SK-N-SH (cell line): ENCODE data around the gene RASIP1. TPM values are rescaled to one million over a fixed set of nuclear protein-coding genes. Genes with fewer than 3 reads are reported as not detected.

Experiments
- CTCF ChIA-PET: fragments of 300-600, 350-600 bp; formaldehyde crosslinking; extraction: SDS; loops from one replicate; lab custom pipeline; 2021; lab: Yijun Ruan, JAX
- POLR2A ChIA-PET: fragments of 350-600 bp; sonication (Branson Sonifier 250); formaldehyde crosslinking; extraction: SDS; loops from one replicate; lab custom pipeline; 2020; ENCODE audit warnings: antibody characterized with exemption, inconsistent platforms; lab: Yijun Ruan, JAX
- DNase-seq: peaks from one replicate; pipeline ENCODE4 v3.0.0; 2012
- H2AFZ ChIP-seq: fragments of 200-600 bp; sonication (generic); 2 replicates; pipeline ENCODE4 v1.8.1; 2016; ENCODE audit warnings: antibody characterized with exemption, mild to moderate bottlenecking, low read depth
- H3F3A ChIP-seq: fragments of 200-600 bp; sonication (generic); replicated peaks from 2 replicates; pipeline ENCODE3; 2016; ENCODE audit warnings: antibody characterized with exemption, mild to moderate bottlenecking; ENCODE audit not compliant: insufficient read depth
- H3K27ac ChIP-seq, 2 experiments: fragments of 200-500 bp in 1 of 2; fragments of 200-600 bp in 1 of 2; sonication (Bioruptor generic) in 1 of 2; sonication (generic), shearing (Covaris generic) in 1 of 2; 2 replicates each; pipeline versions ENCODE4 v1.5.1 to v1.6.1; 2014 to 2016; ENCODE audit warnings: low read depth in 2 of 2, inconsistent platforms in 1 of 2, low read length in 1 of 2, mild to moderate bottlenecking in 1 of 2, mixed read lengths in 1 of 2
- H3K27me3 ChIP-seq: fragments of 200-600 bp; sonication (generic), shearing (Covaris generic); 2 replicates; pipeline ENCODE4 v1.6.1; 2016; ENCODE audit warnings: mixed run types; ENCODE audit not compliant: insufficient read depth
- H3K36me3 ChIP-seq, 2 experiments: fragments of 200-500 bp in 1 of 2; fragments of 200-600 bp in 1 of 2; sonication (Bioruptor generic) in 1 of 2; sonication (generic) in 1 of 2; replicated peaks in 1 of 2; 2 replicates each; pipeline versions ENCODE3 to v1.5.1; 2014 to 2016; ENCODE audit warnings: low read length in 1 of 2, mild to moderate bottlenecking in 1 of 2; ENCODE audit not compliant: insufficient read depth in 2 of 2, control insufficient read depth in 1 of 2
- H3K4me1 ChIP-seq, 2 experiments: fragments of 200-500 bp in 1 of 2; fragments of 200-600 bp in 1 of 2; sonication (Bioruptor generic) in 1 of 2; sonication (generic), shearing (Covaris generic) in 1 of 2; 2 replicates each; pipeline versions ENCODE4 v1.5.1 to v1.6.1; 2014 to 2016; ENCODE audit warnings: low read depth in 1 of 2, low read length in 1 of 2, mixed run types in 1 of 2; ENCODE audit not compliant: insufficient read depth in 2 of 2, control insufficient read depth in 1 of 2
- H3K4me2 ChIP-seq: fragments of 200-600 bp; sonication (generic), shearing (Covaris generic); 2 replicates; pipeline ENCODE4 v1.6.1; 2017; ENCODE audit warnings: mixed run types
- H3K4me3 ChIP-seq, 2 experiments: fragments of 200-500 bp in 1 of 2; fragments of 200-600 bp in 1 of 2; sonication (Bioruptor generic) in 1 of 2; sonication (generic), shearing (Covaris generic) in 1 of 2; 2 replicates each; pipeline versions ENCODE4 v1.5.1 to v1.8.1; 2014 to 2016; ENCODE audit warnings: low read depth in 2 of 2, inconsistent platforms in 1 of 2, low read length in 1 of 2, mild to moderate bottlenecking in 1 of 2, mixed read lengths in 1 of 2, moderate library complexity in 1 of 2
- H3K79me2 ChIP-seq: fragments of 200-600 bp; sonication (generic); 2 replicates; pipeline ENCODE4 v1.8.1; 2017; ENCODE audit warnings: mild to moderate bottlenecking; ENCODE audit not compliant: insufficient read depth
- H3K9ac ChIP-seq: fragments of 200-600 bp; sonication (generic); 2 replicates; pipeline ENCODE4 v1.6.1; 2017; ENCODE audit warnings: mixed run types
- H3K9me2 ChIP-seq: fragments of 200-600 bp; sonication (generic); 2 replicates; pipeline ENCODE4 v1.6.1; 2017; ENCODE audit warnings: mixed run types
- H3K9me3 ChIP-seq: fragments of 200-600 bp; sonication (generic); 2 replicates; pipeline ENCODE4 v1.6.1; 2017; ENCODE audit warnings: mixed run types, mild to moderate bottlenecking, moderate library complexity
- H4K20me1 ChIP-seq: fragments of 200-600 bp; sonication (generic); 2 replicates; pipeline ENCODE4 v1.6.1; 2017; ENCODE audit warnings: mild to moderate bottlenecking, mixed run types; ENCODE audit not compliant: insufficient read depth
- CHD2 ChIP-seq: fragments of 150-350 bp; IDR thresholded peaks from 2 replicates; pipeline ENCODE4 v1.6.1; 2018; ENCODE audit warnings: low read length; ENCODE audit not compliant: partially characterized antibody
- EZH2phosphoT487 ChIP-seq: fragments of 200-600 bp; sonication (generic); IDR thresholded peaks from 2 replicates; pipeline ENCODE4 v1.6.1; 2017; ENCODE audit warnings: low read depth, mixed run types, mild to moderate bottlenecking, antibody characterized with exemption, moderate library complexity, borderline replicate concordance
- IRF3 ChIP-seq: fragments of 150-350 bp; IDR thresholded peaks from 2 replicates; pipeline ENCODE4 v1.6.1; 2016; ENCODE audit warnings: mild to moderate bottlenecking, low read depth, low read length
- RFX5 ChIP-seq: IDR thresholded peaks from 2 replicates; pipeline ENCODE4 v1.6.1; 2012; ENCODE audit warnings: mild to moderate bottlenecking, improper control_type of control experiment, low read length
- TCF12 ChIP-seq: IDR thresholded peaks from 2 replicates; pipeline ENCODE4 v1.4.0; 2012
- USF1 ChIP-seq: IDR thresholded peaks from 2 replicates; pipeline ENCODE4 v1.4.0; 2012; ENCODE audit warnings: low read depth, borderline replicate concordance
- USF2 ChIP-seq: fragments of 150-350 bp; IDR thresholded peaks from 2 replicates; pipeline ENCODE4 v1.6.1; 2017; ENCODE audit warnings: antibody characterized with exemption, low read length, low read depth, borderline replicate concordance
- WGBS: methylation state at CpG from one replicate; pipeline ENCODE4 v1.1.6; 2017; ENCODE audit warnings: low lambda C conversion rate; 5-methylcytosine and 5-hydroxymethylcytosine counted together
- polyA plus RNA-seq, 3 experiments: library from polyadenylated mRNA; depleted of rRNA; stranded (reverse); fragments of >200 nt; gene quantifications; 2 replicates each; pipeline ENCODE4 v1.2.3, GENCODE V29; 2012

The RASIP1 gene
- polyA plus RNA-seq, 1 of the 3 experiments (the other 2 are of a cell fraction) = 0.41 TPM

- Histone ChIP-seq H3K9me3 (no peaks in the 10 kb centered on the region), H3K9ac (no peak overlapping the region), H3K9me2 (no peaks in the 10 kb centered on the region), H3K27ac (no peak overlapping the region), H3F3A (no peaks in the 10 kb centered on the region), H3K4me1 (no peaks in the 10 kb centered on the region; a peak in 1 of 4 replicates), H3K27me3 (no peaks in the 10 kb centered on the region), H3K79me2 (no peaks in the 10 kb centered on the region), H3K4me2 (no peak overlapping the region), H3K36me3 (no peaks in the 10 kb centered on the region), H4K20me1 (no peaks in the 10 kb centered on the region), H2AFZ (peak overlapping the region; percentile 80; the same call in 1 of the 2 replicates), H3K4me3 (no peak overlapping the region)
- TF ChIP-seq USF2 = no peak
- TF ChIP-seq IRF3 = no peak
- no peak for TF ChIP-seq EZH2phosphoT487
- no peak for TF ChIP-seq TCF12
- no peak for TF ChIP-seq RFX5
- CTCF ChIA-PET = interaction anchor here (0.7 to 1.2 kb wide), 2 partner anchors 34 to 70 kb away, joined by 3 read pairs; no protein-coding TSS in a partner anchor
- no peak for DNase-seq
- POLR2A ChIA-PET = no interaction called here
- 92% methylated on average over 8 of the region's 8 CpGs for WGBS
Measured at GRCh38 chr19:48746110-48746509, 5.7 kb upstream of the RASIP1 start.

- Histone ChIP-seq H4K20me1 (no peaks in the 10 kb centered on the region), H3K4me1 (peaks cover 0 to 2% of the 10 kb centered on the region in 2 experiments; a peak in 1 of 4 replicates), H3K9me3 (no peaks in the 10 kb centered on the region), H3K36me3 (no peaks in the 10 kb centered on the region), H3K9ac (no peak overlapping the region), H3K9me2 (no peaks in the 10 kb centered on the region), H3K79me2 (no peaks in the 10 kb centered on the region), H3K27ac (no peak overlapping the region), H3F3A (no peaks in the 10 kb centered on the region), H3K27me3 (no peaks in the 10 kb centered on the region), H2AFZ (no peak overlapping the region), H3K4me2 (no peak overlapping the region), H3K4me3 (no peak overlapping the region)
- CTCF ChIA-PET = interaction anchor here (0.7 kb wide), 1 partner anchor 100 kb away, joined by 3 read pairs; the partner anchor contains the start of gene CA11
- POLR2A ChIA-PET = no interaction called here
- whole genome bisulfite sequencing = 67% methylated on average over 32 of the region's 33 CpGs
- peak; percentile 78 for DNase-seq
- TF ChIP-seq CHD2 (peak; percentile 77), USF1 (no peak)
Measured at GRCh38 chr19:48745208-48745995, 5.0 kb upstream of the RASIP1 start.
